Neuronal stem cell (in vitro differentiated cells): ENCODE data around the gene RCBTB1.

ENCODE experiments used
- DNase-seq: peaks from one replicate; pipeline ENCODE4 v3.0.0-alpha.2; 2013; ENCODE audit warnings: low spot score
- H2AFZ ChIP-seq: one replicate; pipeline ENCODE4 v1.6.1; 2013; ENCODE audit warnings: mild to moderate bottlenecking, low read length, inconsistent platforms
- H2AK5ac ChIP-seq: 2 replicates; pipeline ENCODE4 v1.6.1; 2013; ENCODE audit warnings: low read depth, mild to moderate bottlenecking, inconsistent platforms, low read length, moderate library complexity, mixed read lengths
- H2BK120ac ChIP-seq: 2 replicates; pipeline ENCODE4 v1.6.1; 2013; ENCODE audit warnings: low read depth, mild to moderate bottlenecking, inconsistent platforms, low read length, moderate library complexity, mixed read lengths
- H2BK12ac ChIP-seq: one replicate; pipeline ENCODE4 v1.6.1; 2013; ENCODE audit warnings: low read length, inconsistent platforms
- H2BK15ac ChIP-seq: 2 replicates; pipeline ENCODE4 v1.6.1; 2013; ENCODE audit warnings: mild to moderate bottlenecking, low read length, inconsistent platforms, mixed read lengths
- H2BK5ac ChIP-seq: one replicate; pipeline ENCODE4 v1.6.1; 2013; ENCODE audit warnings: inconsistent platforms, mild to moderate bottlenecking, low read length, moderate library complexity
- H3K14ac ChIP-seq: one replicate; pipeline ENCODE4 v1.6.1; 2013; ENCODE audit warnings: low read length, inconsistent platforms
- H3K18ac ChIP-seq: 2 replicates; pipeline ENCODE4 v1.6.1; 2013; ENCODE audit warnings: low read length, inconsistent platforms
- H3K23ac ChIP-seq: 2 replicates; pipeline ENCODE4 v1.6.1; 2013; ENCODE audit warnings: low read depth, mild to moderate bottlenecking, mixed read lengths, low read length, inconsistent platforms; ENCODE audit not compliant: poor library complexity
- H3K27ac ChIP-seq: replicated peaks from 3 replicates; pipeline ENCODE4 v1.5.1; 2013; ENCODE audit warnings: low read length, inconsistent platforms
- H3K27me3 ChIP-seq, 3 experiments: 2 replicates each; pipeline ENCODE4 v1.6.1; 2013; ENCODE audit warnings: low read length in 3 of 3, mild to moderate bottlenecking in 2 of 3, inconsistent platforms in 1 of 3, low read depth in 1 of 3, mixed read lengths in 1 of 3, moderate library complexity in 1 of 3; ENCODE audit not compliant: control insufficient read depth in 3 of 3, insufficient read depth in 3 of 3
- H3K36me3 ChIP-seq, 2 donors: replicated peaks in 1 of 2; 2 replicates each; pipeline ENCODE4 v1.6.1; 2013; ENCODE audit warnings: low read length in 2 of 2; ENCODE audit not compliant: control insufficient read depth in 2 of 2, insufficient read depth in 2 of 2
- H3K4ac ChIP-seq: 2 replicates; pipeline ENCODE4 v1.6.1; 2013; ENCODE audit warnings: inconsistent platforms, mild to moderate bottlenecking, low read length, moderate library complexity
- H3K4me1 ChIP-seq, 2 donors: 1 replicate in 1 of 2; 2 replicates in 1 of 2; pipeline ENCODE4 v1.6.1; 2013; ENCODE audit warnings: low read length in 2 of 2, low read depth in 1 of 2; ENCODE audit not compliant: control insufficient read depth in 2 of 2, insufficient read depth in 1 of 2
- H3K4me2 ChIP-seq: one replicate; pipeline ENCODE4 v1.6.1; 2013; ENCODE audit warnings: mild to moderate bottlenecking, low read length, inconsistent platforms; ENCODE audit not compliant: insufficient read depth, poor library complexity, severe bottlenecking
- H3K4me3 ChIP-seq, 2 donors: 2 replicates each; pipeline ENCODE4 v1.5.1; 2013; ENCODE audit warnings: low read length in 2 of 2, mild to moderate bottlenecking in 2 of 2, inconsistent platforms in 1 of 2, moderate library complexity in 1 of 2
- H3K79me1 ChIP-seq: one replicate; pipeline ENCODE4 v1.6.1; 2013; ENCODE audit warnings: low read depth, mild to moderate bottlenecking, inconsistent platforms, low read length, moderate library complexity
- H3K9ac ChIP-seq: one replicate; pipeline ENCODE4 v1.6.1; 2013; ENCODE audit warnings: mild to moderate bottlenecking, low read depth, low read length, inconsistent platforms; ENCODE audit not compliant: poor library complexity
- H3K9me3 ChIP-seq, 2 donors: replicated peaks in 1 of 2; 2 replicates each; pipeline versions ENCODE3 to v1.6.1; 2013; ENCODE audit warnings: low read length in 2 of 2, mild to moderate bottlenecking in 2 of 2, inconsistent platforms in 1 of 2, low read depth in 1 of 2, mixed read lengths in 1 of 2, moderate library complexity in 1 of 2; ENCODE audit not compliant: control insufficient read depth in 2 of 2, insufficient read depth in 1 of 2
- H4K8ac ChIP-seq: one replicate; pipeline ENCODE4 v1.6.1; 2013; ENCODE audit warnings: low read depth, mild to moderate bottlenecking, inconsistent platforms, low read length, moderate library complexity
- H4K91ac ChIP-seq: one replicate; pipeline ENCODE4 v1.6.1; 2013; ENCODE audit warnings: low read length, low read depth, mild to moderate bottlenecking, inconsistent platforms; ENCODE audit not compliant: poor library complexity
- WGBS, 2 donors: extraction: QIAGEN DNeasy Blood & Tissue Kit; methylation state at CpG; one replicate each; pipeline ENCODE4 v1.1.7; 2013; ENCODE audit warnings: missing lambda C conversion rate in 2 of 2, mixed read lengths in 1 of 2; ENCODE audit not compliant: insufficient read length in 2 of 2, insufficient replicate concordance in 1 of 2; ENCODE audit errors: extremely low coverage in 2 of 2; 5-methylcytosine and 5-hydroxymethylcytosine counted together

RCBTB1 gene

GRCh38 chr13:49536144-49536873 lies 49.0 kb downstream of the RCBTB1 start:
- Histone ChIP-seq H3K4ac (no peak overlapping the region), H3K27me3 (no peaks in the 10 kb centered on the region), H2AK5ac (no peak overlapping the region), H3K9me3 (no peaks in the 10 kb centered on the region), H3K4me3 (no peak overlapping the region), H2AFZ (no peak overlapping the region), H4K91ac (no peak overlapping the region), H3K9ac (no peak overlapping the region), H3K27ac (no peak overlapping the region), H3K14ac (no peak overlapping the region), H3K4me2 (no peak overlapping the region), H4K8ac (no peak overlapping the region), H3K4me1 (no peaks in the 10 kb centered on the region), H3K79me1 (no peaks in the 10 kb centered on the region), H3K23ac (no peak overlapping the region), H2BK15ac (no peak overlapping the region), H3K36me3 (peaks cover 7 to 61% of the 10 kb centered on the region in 2 donors), H3K18ac (no peak overlapping the region), H2BK12ac (no peak overlapping the region), H2BK120ac (no peak overlapping the region), H2BK5ac (no peak overlapping the region)
- DNase-seq, result no peak
- no CpG with 5 or more reads among the region's 7 CpGs for WGBS, 2 donors

GRCh38 chr13:49533591-49534269 lies 51.6 kb downstream of the RCBTB1 start:
- no peaks in the 10 kb centered on the region for H3K79me1 ChIP-seq
- no peak overlapping the region for H2BK15ac ChIP-seq
- H2BK5ac ChIP-seq, result no peak overlapping the region
- no peak overlapping the region for H2AK5ac ChIP-seq
- H3K9ac ChIP-seq, result no peak overlapping the region
- H3K27me3 ChIP-seq, result no peaks in the 10 kb centered on the region
- no peaks in the 10 kb centered on the region for H3K9me3 ChIP-seq
- no peak overlapping the region for H2BK12ac ChIP-seq
- H3K36me3 ChIP-seq, result peaks cover 5 to 43% of the 10 kb centered on the region in 2 donors
- H3K27ac ChIP-seq, result no peak overlapping the region
- H3K14ac ChIP-seq, result no peak overlapping the region
- no peak overlapping the region for H3K4me3 ChIP-seq
- no peak overlapping the region for H2AFZ ChIP-seq
- H4K8ac ChIP-seq, result no peak overlapping the region
- no CpG with 5 or more reads among the region's 7 CpGs for WGBS, 2 donors
- no peak for DNase-seq
- H3K4ac ChIP-seq, result no peak overlapping the region
- H3K18ac ChIP-seq, result no peak overlapping the region
- H3K23ac ChIP-seq, result no peak overlapping the region
- H4K91ac ChIP-seq, result no peak overlapping the region
- H3K4me2 ChIP-seq, result no peak overlapping the region
- H3K4me1 ChIP-seq, result no peaks in the 10 kb centered on the region
- no peak overlapping the region for H2BK120ac ChIP-seq

DNA sequence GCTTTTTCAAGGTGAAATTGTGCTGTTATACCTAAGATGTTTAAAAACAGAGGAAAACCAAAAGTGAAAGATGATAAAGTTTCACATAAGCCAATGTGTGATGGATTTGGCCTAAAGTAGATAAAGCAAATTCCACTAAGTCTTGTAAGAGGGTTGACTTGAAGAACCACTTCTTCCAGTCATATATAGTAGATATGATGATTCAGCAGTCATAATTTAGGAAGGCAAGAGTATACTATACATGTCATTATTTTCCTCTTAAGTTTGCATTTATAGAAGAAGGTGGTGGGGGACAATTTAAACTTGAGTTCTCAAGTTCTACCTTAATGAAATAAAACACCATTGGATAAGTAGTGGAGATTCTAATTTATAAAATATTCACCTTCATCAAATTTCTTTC lies 52.3 kb downstream of the RCBTB1 start:
- Histone ChIP-seq H3K79me1 (no peaks in the 10 kb centered on the region), H3K9ac (no peak overlapping the region), H3K4ac (no peak overlapping the region), H3K36me3 (peaks cover 5 to 40% of the 10 kb centered on the region in 2 donors), H3K27me3 (no peaks in the 10 kb centered on the region), H3K4me3 (no peak overlapping the region), H4K91ac (no peak overlapping the region), H2AK5ac (no peak overlapping the region), H2BK5ac (no peak overlapping the region), H3K9me3 (no peaks in the 10 kb centered on the region), H3K4me2 (no peak overlapping the region), H3K4me1 (no peaks in the 10 kb centered on the region), H2BK12ac (no peak overlapping the region), H2BK15ac (no peak overlapping the region), H3K27ac (no peak overlapping the region), H3K23ac (no peak overlapping the region), H2BK120ac (no peak overlapping the region), H2AFZ (no peak overlapping the region), H3K18ac (no peak overlapping the region), H3K14ac (no peak overlapping the region), H4K8ac (no peak overlapping the region)
- no peak for DNase-seq

- Histone ChIP-seq H2AFZ (no peak overlapping the region), H3K23ac (no peak overlapping the region), H3K27ac (no peak overlapping the region), H4K91ac (no peak overlapping the region), H3K27me3 (no peaks in the 10 kb centered on the region), H4K8ac (no peak overlapping the region), H2BK120ac (no peak overlapping the region), H3K36me3 (peaks cover 5 to 36% of the 10 kb centered on the region in 2 donors), H2BK5ac (no peak overlapping the region), H2BK12ac (no peak overlapping the region), H3K18ac (no peak overlapping the region), H2AK5ac (no peak overlapping the region), H2BK15ac (no peak overlapping the region), H3K9me3 (no peaks in the 10 kb centered on the region), H3K9ac (no peak overlapping the region), H3K4me1 (no peaks in the 10 kb centered on the region), H3K14ac (no peak overlapping the region), H3K79me1 (no peaks in the 10 kb centered on the region), H3K4ac (no peak overlapping the region), H3K4me3 (no peak overlapping the region), H3K4me2 (no peak overlapping the region)
- no CpG with 5 or more reads among the region's 1 CpG for WGBS, 2 donors
- DNase-seq, result no peak
Observed at GRCh38 chr13:49532593-49532992, 52.8 kb downstream of the RCBTB1 start.
